OCI-M2 (cell line): Measurements from ENCODE around the gene PLXNA3.

ENCODE experiments used
- DNase-seq: peaks from one replicate; lab custom pipeline; 2025; ENCODE audit not compliant: unreplicated experiment; lab: John Stamatoyannopoulos, UW

Gene PLXNA3

GRCh38 chrX:154458116-154458953 is at the start of gene PLXNA3:
Gene PLXNA3, plus strand, starts transcription at chrX:154458281. Its CDS starts 1,903 bp downstream, at chrX:154460184.
- no peak for DNase-seq

GRCh38 chrX:154408659-154409221 is 49.3 kb upstream of the PLXNA3 start:
- DNase-seq = no peak

- no peak for DNase-seq
Measured at GRCh38 chrX:154409222-154409871, 48.7 kb upstream of the PLXNA3 start, which contains the start of gene DNASE1L1. Gene DNASE1L1, minus strand, starts transcription at chrX:154409254. Its CDS starts 3,686 bp downstream, at chrX:154405568.

GRCh38 chrX:154411981-154412340 is 46.1 kb upstream of the PLXNA3 start:
- no peak for DNase-seq

- no peak for DNase-seq
Measured at GRCh38 chrX:154412468-154412867, 45.6 kb upstream of the PLXNA3 start.

GRCh38 chrX:154413142-154413541 is 44.9 kb upstream of the PLXNA3 start:
- no peak for DNase-seq

GRCh38 chrX:154417157-154417556 is 40.9 kb upstream of the PLXNA3 start:
- no peak for DNase-seq

- no peak for DNase-seq
Measured at GRCh38 chrX:154419189-154419588, 38.9 kb upstream of the PLXNA3 start.

- DNase-seq = no peak
Measured at GRCh38 chrX:154419688-154420401, 38.2 kb upstream of the PLXNA3 start.

GRCh38 chrX:154420402-154420756 is 37.7 kb upstream of the PLXNA3 start:
- DNase-seq = no peak

- no peak for DNase-seq
Measured at GRCh38 chrX:154426916-154427770, 30.9 kb upstream of the PLXNA3 start.

GRCh38 chrX:154428176-154429171 is 29.6 kb upstream of the PLXNA3 start, which contains the start of gene ATP6AP1:
Gene ATP6AP1, plus strand, starts transcription at chrX:154428677. Its CDS starts 16 bp downstream, at chrX:154428693.
- no peak for DNase-seq

GRCh38 chrX:154429711-154430110 is 28.4 kb upstream of the PLXNA3 start:
- no peak for DNase-seq

- no peak for DNase-seq
Measured at GRCh38 chrX:154430479-154430878, 27.6 kb upstream of the PLXNA3 start.

- DNase-seq = no peak
Measured at GRCh38 chrX:154430916-154431315, 27.2 kb upstream of the PLXNA3 start.

GRCh38 chrX:154431341-154431740 is 26.7 kb upstream of the PLXNA3 start:
- no peak for DNase-seq

- no peak for DNase-seq
Measured at GRCh38 chrX:154432210-154432609, 25.9 kb upstream of the PLXNA3 start.

- DNase-seq = no peak
Measured at GRCh38 chrX:154433605-154434004, 24.5 kb upstream of the PLXNA3 start.
